ENCODE measurements around the gene BUD23. TPM values are rescaled to one million over a fixed set of nuclear protein-coding genes. Genes with fewer than 3 reads are reported as not detected.
A peak's percentile ranks its signal among the peaks of the same experiment; 100 is the strongest.

The BUD23 gene
- total and polyA plus RNA-seq, 2 experiments from 2014 or later, result 62.1 to 117 TPM

DNA sequence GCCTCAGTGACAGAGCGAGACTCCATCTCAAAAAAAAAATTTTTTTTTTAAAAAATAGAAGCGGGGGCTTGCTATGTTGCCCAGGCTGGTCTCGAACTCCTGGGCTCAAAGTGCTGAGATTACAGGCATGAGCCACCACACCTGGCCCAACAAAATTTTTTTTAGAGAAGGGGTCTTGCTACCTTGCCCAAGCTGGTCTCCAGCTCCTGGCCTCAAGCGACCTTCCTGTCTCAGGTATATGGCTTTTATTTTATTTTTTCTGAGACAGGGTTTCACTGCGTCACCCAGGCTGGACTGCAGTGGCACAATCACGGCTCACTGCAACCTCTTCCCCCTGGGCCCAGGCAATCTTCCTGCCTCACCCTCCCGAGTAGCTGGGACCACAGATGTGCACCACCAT lies 56.8 kb downstream of the BUD23 start (continued):
- TF ChIP-seq, protein P1, sequence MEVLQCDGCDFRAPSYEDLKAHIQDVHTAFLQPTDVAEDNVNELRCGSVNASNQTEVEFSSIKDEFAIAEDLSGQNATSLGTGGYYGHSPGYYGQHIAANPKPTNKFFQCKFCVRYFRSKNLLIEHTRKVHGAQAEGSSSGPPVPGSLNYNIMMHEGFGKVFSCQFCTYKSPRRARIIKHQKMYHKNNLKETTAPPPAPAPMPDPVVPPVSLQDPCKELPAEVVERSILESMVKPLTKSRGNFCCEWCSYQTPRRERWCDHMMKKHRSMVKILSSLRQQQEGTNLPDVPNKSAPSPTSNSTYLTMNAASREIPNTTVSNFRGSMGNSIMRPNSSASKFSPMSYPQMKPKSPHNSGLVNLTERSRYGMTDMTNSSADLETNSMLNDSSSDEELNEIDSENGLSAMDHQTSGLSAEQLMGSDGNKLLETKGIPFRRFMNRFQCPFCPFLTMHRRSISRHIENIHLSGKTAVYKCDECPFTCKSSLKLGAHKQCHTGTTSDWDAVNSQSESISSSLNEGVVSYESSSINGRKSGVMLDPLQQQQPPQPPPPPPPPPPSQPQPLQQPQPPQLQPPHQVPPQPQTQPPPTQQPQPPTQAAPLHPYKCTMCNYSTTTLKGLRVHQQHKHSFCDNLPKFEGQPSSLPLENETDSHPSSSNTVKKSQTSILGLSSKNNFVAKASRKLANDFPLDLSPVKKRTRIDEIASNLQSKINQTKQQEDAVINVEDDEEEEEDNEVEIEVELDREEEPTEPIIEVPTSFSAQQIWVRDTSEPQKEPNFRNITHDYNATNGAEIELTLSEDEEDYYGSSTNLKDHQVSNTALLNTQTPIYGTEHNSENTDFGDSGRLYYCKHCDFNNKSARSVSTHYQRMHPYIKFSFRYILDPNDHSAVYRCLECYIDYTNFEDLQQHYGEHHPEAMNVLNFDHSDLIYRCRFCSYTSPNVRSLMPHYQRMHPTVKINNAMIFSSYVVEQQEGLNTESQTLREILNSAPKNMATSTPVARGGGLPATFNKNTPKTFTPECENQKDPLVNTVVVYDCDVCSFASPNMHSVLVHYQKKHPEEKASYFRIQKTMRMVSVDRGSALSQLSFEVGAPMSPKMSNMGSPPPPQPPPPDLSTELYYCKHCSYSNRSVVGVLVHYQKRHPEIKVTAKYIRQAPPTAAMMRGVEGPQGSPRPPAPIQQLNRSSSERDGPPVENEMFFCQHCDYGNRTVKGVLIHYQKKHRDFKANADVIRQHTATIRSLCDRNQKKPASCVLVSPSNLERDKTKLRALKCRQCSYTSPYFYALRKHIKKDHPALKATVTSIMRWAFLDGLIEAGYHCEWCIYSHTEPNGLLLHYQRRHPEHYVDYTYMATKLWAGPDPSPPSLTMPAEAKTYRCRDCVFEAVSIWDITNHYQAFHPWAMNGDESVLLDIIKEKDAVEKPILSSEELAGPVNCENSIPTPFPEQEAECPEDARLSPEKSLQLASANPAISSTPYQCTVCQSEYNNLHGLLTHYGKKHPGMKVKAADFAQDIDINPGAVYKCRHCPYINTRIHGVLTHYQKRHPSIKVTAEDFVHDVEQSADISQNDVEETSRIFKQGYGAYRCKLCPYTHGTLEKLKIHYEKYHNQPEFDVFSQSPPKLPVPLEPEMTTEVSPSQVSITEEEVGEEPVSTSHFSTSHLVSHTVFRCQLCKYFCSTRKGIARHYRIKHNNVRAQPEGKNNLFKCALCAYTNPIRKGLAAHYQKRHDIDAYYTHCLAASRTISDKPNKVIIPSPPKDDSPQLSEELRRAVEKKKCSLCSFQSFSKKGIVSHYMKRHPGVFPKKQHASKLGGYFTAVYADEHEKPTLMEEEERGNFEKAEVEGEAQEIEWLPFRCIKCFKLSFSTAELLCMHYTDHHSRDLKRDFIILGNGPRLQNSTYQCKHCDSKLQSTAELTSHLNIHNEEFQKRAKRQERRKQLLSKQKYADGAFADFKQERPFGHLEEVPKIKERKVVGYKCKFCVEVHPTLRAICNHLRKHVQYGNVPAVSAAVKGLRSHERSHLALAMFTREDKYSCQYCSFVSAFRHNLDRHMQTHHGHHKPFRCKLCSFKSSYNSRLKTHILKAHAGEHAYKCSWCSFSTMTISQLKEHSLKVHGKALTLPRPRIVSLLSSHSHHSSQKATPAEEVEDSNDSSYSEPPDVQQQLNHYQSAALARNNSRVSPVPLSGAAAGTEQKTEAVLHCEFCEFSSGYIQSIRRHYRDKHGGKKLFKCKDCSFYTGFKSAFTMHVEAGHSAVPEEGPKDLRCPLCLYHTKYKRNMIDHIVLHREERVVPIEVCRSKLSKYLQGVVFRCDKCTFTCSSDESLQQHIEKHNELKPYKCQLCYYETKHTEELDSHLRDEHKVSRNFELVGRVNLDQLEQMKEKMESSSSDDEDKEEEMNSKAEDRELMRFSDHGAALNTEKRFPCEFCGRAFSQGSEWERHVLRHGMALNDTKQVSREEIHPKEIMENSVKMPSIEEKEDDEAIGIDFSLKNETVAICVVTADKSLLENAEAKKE (CRISPR knock-in tag; IDR thresholded peaks at IDR 0.05), result no peak
- no peak for TF ChIP-seq POLR2AphosphoS5 (IDR thresholded peaks at IDR 0.05; ENCODE audit: low read depth)
- no peak for TF ChIP-seq ZNF114 (CRISPR knock-in tag; IDR thresholded peaks at IDR 0.05)

DNA sequence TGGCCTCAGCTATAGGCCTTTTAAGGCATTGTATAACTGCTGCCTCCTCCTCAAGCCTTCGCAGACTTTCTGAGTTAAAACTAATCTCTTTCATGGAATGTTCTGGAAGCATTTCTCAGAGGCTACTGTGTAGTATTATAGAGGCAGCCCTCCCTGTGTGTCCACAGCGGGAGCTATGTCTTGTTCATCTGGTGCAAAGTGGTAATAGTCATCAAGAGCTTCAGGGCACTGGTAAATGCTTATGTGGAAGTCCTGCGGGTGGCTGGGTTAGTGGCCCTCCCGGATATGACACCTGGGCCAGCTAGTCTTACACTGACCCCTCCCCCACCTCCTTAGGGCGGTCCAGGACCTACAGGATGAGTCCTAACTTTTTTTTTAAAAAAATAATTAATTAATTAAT lies 57.4 kb downstream of the BUD23 start:
- DNase-seq (ENCODE audit: low spot score) (peak; percentile 72), ATAC-seq (no peak)
- H3K4me1 ChIP-seq (ENCODE audit: insufficient read depth), result peaks cover 31% of the 10 kb centered on the region
- Mint-ChIP-seq H3K4me3 (peak overlapping the region; percentile 42; the same call in 2 of the 3 replicates), H3K4me1 (peaks cover 38% of the 10 kb centered on the region), H3K36me3 (ENCODE audit: low read depth) (peaks cover 8% of the 10 kb centered on the region), H3K27ac (no peak overlapping the region), H3K27me3 (ENCODE audit: insufficient read depth, low read depth, poor library complexity) (peaks cover 33% of the 10 kb centered on the region), H3K9me3 (no peaks in the 10 kb centered on the region)
- peaks cover 35% of the 10 kb centered on the region for H3K27me3 ChIP-seq (ENCODE audit: insufficient read depth)
- H3K27ac ChIP-seq (ENCODE audit: low read depth), result no peak overlapping the region; the same call in 1 of the 2 replicates
- peaks cover 8% of the 10 kb centered on the region for H3F3A ChIP-seq (replicated peaks; ENCODE audit: low read depth)
- H2AFZ ChIP-seq, result no peak overlapping the region
- H3K36me3 ChIP-seq (ENCODE audit: insufficient read depth), result 0 out of 2 replicates have a peak, but pooled peaks cover 3% of the 10 kb centered on the region
- no peaks in the 10 kb centered on the region for H3K9me2 ChIP-seq (ENCODE audit: insufficient read depth)
- peak overlapping the region; percentile 67 for H3K4me2 ChIP-seq
- H3K79me2 ChIP-seq (replicated peaks; ENCODE audit: insufficient read depth), result no peaks in the 10 kb centered on the region; the same call in 1 of the 2 replicates
- peaks cover 13% of the 10 kb centered on the region for H4K20me1 ChIP-seq (replicated peaks; ENCODE audit: insufficient read depth)
- no peak overlapping the region for H3K4me3 ChIP-seq
- TF ChIP-seq, protein P2, sequence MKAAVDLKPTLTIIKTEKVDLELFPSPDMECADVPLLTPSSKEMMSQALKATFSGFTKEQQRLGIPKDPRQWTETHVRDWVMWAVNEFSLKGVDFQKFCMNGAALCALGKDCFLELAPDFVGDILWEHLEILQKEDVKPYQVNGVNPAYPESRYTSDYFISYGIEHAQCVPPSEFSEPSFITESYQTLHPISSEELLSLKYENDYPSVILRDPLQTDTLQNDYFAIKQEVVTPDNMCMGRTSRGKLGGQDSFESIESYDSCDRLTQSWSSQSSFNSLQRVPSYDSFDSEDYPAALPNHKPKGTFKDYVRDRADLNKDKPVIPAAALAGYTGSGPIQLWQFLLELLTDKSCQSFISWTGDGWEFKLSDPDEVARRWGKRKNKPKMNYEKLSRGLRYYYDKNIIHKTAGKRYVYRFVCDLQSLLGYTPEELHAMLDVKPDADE (IDR thresholded peaks at IDR 0.05), result no peak
- TF ChIP-seq ZNF114 (CRISPR knock-in tag; IDR thresholded peaks at IDR 0.05) (no peak), EZH2 (IDR thresholded peaks at IDR 0.05; ENCODE audit: low read depth, unreplicated experiment) (no peak), JUNB (IDR thresholded peaks at IDR 0.05; ENCODE audit: unreplicated experiment) (no peak)
- TF ChIP-seq, protein P3, sequence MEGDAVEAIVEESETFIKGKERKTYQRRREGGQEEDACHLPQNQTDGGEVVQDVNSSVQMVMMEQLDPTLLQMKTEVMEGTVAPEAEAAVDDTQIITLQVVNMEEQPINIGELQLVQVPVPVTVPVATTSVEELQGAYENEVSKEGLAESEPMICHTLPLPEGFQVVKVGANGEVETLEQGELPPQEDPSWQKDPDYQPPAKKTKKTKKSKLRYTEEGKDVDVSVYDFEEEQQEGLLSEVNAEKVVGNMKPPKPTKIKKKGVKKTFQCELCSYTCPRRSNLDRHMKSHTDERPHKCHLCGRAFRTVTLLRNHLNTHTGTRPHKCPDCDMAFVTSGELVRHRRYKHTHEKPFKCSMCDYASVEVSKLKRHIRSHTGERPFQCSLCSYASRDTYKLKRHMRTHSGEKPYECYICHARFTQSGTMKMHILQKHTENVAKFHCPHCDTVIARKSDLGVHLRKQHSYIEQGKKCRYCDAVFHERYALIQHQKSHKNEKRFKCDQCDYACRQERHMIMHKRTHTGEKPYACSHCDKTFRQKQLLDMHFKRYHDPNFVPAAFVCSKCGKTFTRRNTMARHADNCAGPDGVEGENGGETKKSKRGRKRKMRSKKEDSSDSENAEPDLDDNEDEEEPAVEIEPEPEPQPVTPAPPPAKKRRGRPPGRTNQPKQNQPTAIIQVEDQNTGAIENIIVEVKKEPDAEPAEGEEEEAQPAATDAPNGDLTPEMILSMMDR (conservative IDR thresholded peaks at IDR 0.05; ENCODE audit: low read depth in 2 of 2), result no peak

Data from GM23338 (cell line).